Neural progenitor cell (in vitro differentiated cells): ENCODE measurements around the gene CCNK. TPM values are rescaled to one million over a fixed set of nuclear protein-coding genes. Genes with fewer than 3 reads are reported as not detected.

Source experiments
- DNase-seq: peaks from one replicate; pipeline ENCODE4 v3.0.0-alpha.2; 2016; ENCODE audit warnings: low spot score
- H2AFZ ChIP-seq: fragments of 200-600 bp; sonication (generic); replicated peaks from 2 replicates; pipeline ENCODE4 v1.6.1; 2016; ENCODE audit warnings: antibody characterized with exemption
- H3F3A ChIP-seq: fragments of 200-600 bp; sonication (generic); 2 replicates; pipeline ENCODE4 v1.6.1; 2016; ENCODE audit warnings: antibody characterized with exemption, low read depth
- H3K27ac ChIP-seq: fragments of 200-600 bp; sonication (generic); 2 replicates; pipeline ENCODE4 v1.5.1; 2016; ENCODE audit warnings: mild to moderate bottlenecking
- H3K27me3 ChIP-seq: fragments of 200-600 bp; sonication (generic); 2 replicates; pipeline ENCODE4 v1.6.1; 2016; ENCODE audit warnings: mild to moderate bottlenecking, moderate library complexity
- H3K36me3 ChIP-seq: fragments of 200-600 bp; sonication (generic); 2 replicates; pipeline ENCODE4 v1.5.1; 2016
- H3K4me1 ChIP-seq: fragments of 200-600 bp; sonication (generic); 2 replicates; pipeline ENCODE4 v1.6.1; 2016; ENCODE audit warnings: mixed run types
- H3K4me2 ChIP-seq: fragments of 200-600 bp; sonication (generic); 2 replicates; pipeline ENCODE4 v1.6.1; 2016
- H3K4me3 ChIP-seq: fragments of 200-600 bp; sonication (generic); 2 replicates; pipeline ENCODE4 v1.5.1; 2016
- H3K79me2 ChIP-seq: fragments of 200-600 bp; sonication (generic); 2 replicates; pipeline ENCODE4 v1.6.1; 2016; ENCODE audit warnings: low read depth
- H3K9ac ChIP-seq: fragments of 200-600 bp; sonication (generic); 2 replicates; pipeline ENCODE4 v1.6.1; 2016
- H3K9me3 ChIP-seq: fragments of 200-600 bp; sonication (generic); 2 replicates; pipeline ENCODE4 v1.5.1; 2016; ENCODE audit warnings: low read depth
- H4K20me1 ChIP-seq: fragments of 200-600 bp; sonication (generic); 2 replicates; pipeline ENCODE4 v1.6.1; 2016; ENCODE audit warnings: low read depth
- H3K27ac Mint-ChIP-seq: 3 replicates; pipeline ENCODE4 v1.8.0; 2021; ENCODE audit warnings: mixed read lengths
- H3K27me3 Mint-ChIP-seq: 2 replicates; pipeline ENCODE4 v1.8.0; 2022; ENCODE audit warnings: low read depth, mild to moderate bottlenecking, inconsistent platforms, moderate library complexity, mixed read lengths; ENCODE audit not compliant: insufficient read depth
- H3K36me3 Mint-ChIP-seq: 3 replicates; pipeline ENCODE4 v1.8.0; 2021; ENCODE audit warnings: mixed read lengths
- H3K4me1 Mint-ChIP-seq: 3 replicates; pipeline ENCODE4 v1.8.0; 2021; ENCODE audit warnings: mixed read lengths
- H3K4me3 Mint-ChIP-seq: 3 replicates; pipeline ENCODE4 v1.8.0; 2021; ENCODE audit warnings: mild to moderate bottlenecking, moderate library complexity, mixed read lengths
- H3K9me3 Mint-ChIP-seq: 3 replicates; pipeline ENCODE4 v1.8.0; 2020; ENCODE audit warnings: mixed read lengths
- EZH2 ChIP-seq: fragments of 200-600 bp; sonication (generic); IDR thresholded peaks from 2 replicates; pipeline ENCODE4 v1.6.1; 2017; ENCODE audit warnings: antibody characterized with exemption, mild to moderate bottlenecking, moderate library complexity
- EZH2phosphoT487 ChIP-seq: fragments of 200-600 bp; sonication (generic); IDR thresholded peaks from 2 replicates; pipeline ENCODE4 v1.6.1; 2017; ENCODE audit warnings: antibody characterized with exemption
- total RNA-seq: library from RNA; depleted of rRNA; stranded (reverse); fragments of >200 nt; gene quantifications from 2 replicates; pipeline ENCODE4 v1.2.3, GENCODE V29; 2015; ENCODE audit warnings: low replicate concordance
- TF ChIP-seq, protein P1 (sequence below): fragments of 200-600 bp; sonication (generic); IDR thresholded peaks from 2 replicates; pipeline ENCODE4 v1.5.1; 2017; ENCODE audit warnings: antibody characterized with exemption, mild to moderate bottlenecking

The CCNK gene
- total RNA-seq, 1 donor from 2014 or later: 19.0 TPM

DNA sequence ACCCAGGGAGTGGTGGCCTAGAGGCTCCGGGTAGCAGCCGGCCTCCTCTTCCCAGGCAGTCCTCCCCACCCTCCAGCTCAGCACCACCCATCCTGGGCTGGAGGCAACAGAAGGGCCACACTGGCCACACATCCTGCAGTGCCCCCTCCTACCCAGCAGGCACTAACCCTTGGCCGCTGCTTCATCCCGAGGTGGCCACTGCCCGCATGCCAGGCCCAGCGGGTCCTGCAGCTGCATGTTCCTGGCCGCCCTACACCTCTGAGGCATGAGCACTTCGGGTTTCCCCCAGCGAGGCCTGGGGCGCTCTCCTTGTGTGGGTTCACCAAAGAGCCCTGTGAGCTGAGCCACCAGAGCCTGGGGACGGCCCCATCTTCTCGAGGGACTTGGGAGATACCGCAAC, 61.4 kb downstream of the CCNK start:
- Histone ChIP-seq H3K4me1 (peaks cover 76% of the 10 kb centered on the region), H3K9ac (no peak overlapping the region), H3K9me3 (no peaks in the 10 kb centered on the region), H3K36me3 (no peaks in the 10 kb centered on the region), H3K4me3 (no peak overlapping the region), H4K20me1 (peaks cover 96% of the 10 kb centered on the region), H3K27ac (no peak overlapping the region), H3K4me2 (no peak overlapping the region), H3K27me3 (no peaks in the 10 kb centered on the region), H3F3A (peaks cover 28% of the 10 kb centered on the region), H2AFZ (no peak overlapping the region), H3K79me2 (peaks cover 98% of the 10 kb centered on the region)
- H3K4me3 Mint-ChIP-seq: no peak overlapping the region
- H3K9me3 Mint-ChIP-seq: no peaks in the 10 kb centered on the region
- H3K27me3 Mint-ChIP-seq: peaks cover 11% of the 10 kb centered on the region
- no peak overlapping the region for H3K27ac Mint-ChIP-seq
- no peak for DNase-seq
- no peak for TF ChIP-seq EZH2
- no peak for TF ChIP-seq EZH2phosphoT487
- TF ChIP-seq, protein P1, sequence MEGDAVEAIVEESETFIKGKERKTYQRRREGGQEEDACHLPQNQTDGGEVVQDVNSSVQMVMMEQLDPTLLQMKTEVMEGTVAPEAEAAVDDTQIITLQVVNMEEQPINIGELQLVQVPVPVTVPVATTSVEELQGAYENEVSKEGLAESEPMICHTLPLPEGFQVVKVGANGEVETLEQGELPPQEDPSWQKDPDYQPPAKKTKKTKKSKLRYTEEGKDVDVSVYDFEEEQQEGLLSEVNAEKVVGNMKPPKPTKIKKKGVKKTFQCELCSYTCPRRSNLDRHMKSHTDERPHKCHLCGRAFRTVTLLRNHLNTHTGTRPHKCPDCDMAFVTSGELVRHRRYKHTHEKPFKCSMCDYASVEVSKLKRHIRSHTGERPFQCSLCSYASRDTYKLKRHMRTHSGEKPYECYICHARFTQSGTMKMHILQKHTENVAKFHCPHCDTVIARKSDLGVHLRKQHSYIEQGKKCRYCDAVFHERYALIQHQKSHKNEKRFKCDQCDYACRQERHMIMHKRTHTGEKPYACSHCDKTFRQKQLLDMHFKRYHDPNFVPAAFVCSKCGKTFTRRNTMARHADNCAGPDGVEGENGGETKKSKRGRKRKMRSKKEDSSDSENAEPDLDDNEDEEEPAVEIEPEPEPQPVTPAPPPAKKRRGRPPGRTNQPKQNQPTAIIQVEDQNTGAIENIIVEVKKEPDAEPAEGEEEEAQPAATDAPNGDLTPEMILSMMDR: no peak
- H3K36me3 Mint-ChIP-seq: peaks cover 1% of the 10 kb centered on the region
- H3K4me1 Mint-ChIP-seq: peaks cover 83% of the 10 kb centered on the region

DNA sequence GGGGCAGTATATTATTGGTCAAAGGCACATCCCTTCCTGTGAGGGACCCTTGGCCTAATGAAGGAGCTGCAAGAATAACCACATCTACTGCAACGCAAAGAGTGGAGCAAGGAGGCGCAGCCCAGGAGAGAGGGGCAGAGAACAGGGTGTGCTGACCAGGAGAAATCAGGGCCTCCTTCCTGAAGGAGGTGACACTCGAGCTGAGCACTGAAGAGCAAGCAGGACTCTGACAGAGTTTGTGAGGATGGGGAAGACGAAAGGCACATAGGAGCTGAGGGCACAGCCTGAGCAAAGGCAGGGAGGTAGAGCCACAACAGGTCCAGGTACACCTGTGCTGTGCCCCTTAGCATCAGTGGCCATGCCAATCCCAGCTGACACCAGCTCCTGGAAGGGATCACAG, 62.2 kb downstream of the CCNK start:
- Histone ChIP-seq H3K9me3 (no peaks in the 10 kb centered on the region), H3K9ac (no peak overlapping the region), H3K4me3 (no peak overlapping the region), H4K20me1 (peaks cover 96% of the 10 kb centered on the region), H3K27ac (no peak overlapping the region), H2AFZ (no peak overlapping the region), H3K4me1 (peaks cover 75% of the 10 kb centered on the region), H3F3A (peaks cover 30% of the 10 kb centered on the region), H3K36me3 (no peaks in the 10 kb centered on the region), H3K79me2 (peaks cover 98% of the 10 kb centered on the region), H3K27me3 (no peaks in the 10 kb centered on the region), H3K4me2 (no peak overlapping the region)
- Mint-ChIP-seq H3K27ac (no peak overlapping the region), H3K9me3 (no peaks in the 10 kb centered on the region), H3K4me3 (no peak overlapping the region), H3K27me3 (peaks cover 10% of the 10 kb centered on the region), H3K36me3 (peaks cover 1% of the 10 kb centered on the region), H3K4me1 (peaks cover 81% of the 10 kb centered on the region)
- TF ChIP-seq, protein P1: no peak
- TF ChIP-seq EZH2phosphoT487 (no peak), EZH2 (no peak)
- no peak for DNase-seq

DNA sequence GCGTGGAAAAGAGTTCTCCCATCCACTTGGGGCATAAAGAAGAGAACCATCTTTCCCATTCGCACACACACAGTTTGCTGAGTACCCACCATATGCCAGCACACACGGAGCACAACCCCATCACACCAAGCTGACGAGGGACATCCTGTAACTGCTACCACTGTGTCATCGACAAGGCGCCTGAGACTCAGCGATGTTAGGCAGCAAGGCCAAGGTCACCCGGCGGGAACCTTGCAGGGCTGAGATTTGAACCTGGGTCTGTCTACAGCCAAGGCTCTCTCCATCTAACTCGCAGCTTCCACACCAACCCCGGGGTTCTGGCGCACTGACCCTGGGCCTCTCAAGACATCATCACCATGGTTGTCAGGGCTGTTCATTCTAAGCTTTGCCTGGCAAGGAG, 62.8 kb downstream of the CCNK start:
- H3K4me1 Mint-ChIP-seq: peaks cover 81% of the 10 kb centered on the region
- H3K27me3 Mint-ChIP-seq: peaks cover 10% of the 10 kb centered on the region
- H4K20me1 ChIP-seq: peaks cover 96% of the 10 kb centered on the region
- H3K4me2 ChIP-seq: no peak overlapping the region
- no peak for DNase-seq
- peaks cover 75% of the 10 kb centered on the region for H3K4me1 ChIP-seq
- no peak overlapping the region for H3K27ac Mint-ChIP-seq
- no peak overlapping the region for H2AFZ ChIP-seq
- H3K9me3 ChIP-seq: no peaks in the 10 kb centered on the region
- H3K9ac ChIP-seq: no peak overlapping the region
- peaks cover 1% of the 10 kb centered on the region for H3K36me3 Mint-ChIP-seq
- H3K27ac ChIP-seq: no peak overlapping the region
- no peak overlapping the region for H3K4me3 Mint-ChIP-seq
- no peak overlapping the region for H3K4me3 ChIP-seq
- no peak for TF ChIP-seq EZH2
- TF ChIP-seq EZH2phosphoT487: no peak
- TF ChIP-seq, protein P1: no peak
- H3K36me3 ChIP-seq: no peaks in the 10 kb centered on the region
- H3F3A ChIP-seq: peaks cover 31% of the 10 kb centered on the region
- H3K79me2 ChIP-seq: peaks cover 98% of the 10 kb centered on the region
- no peaks in the 10 kb centered on the region for H3K27me3 ChIP-seq
- no peaks in the 10 kb centered on the region for H3K9me3 Mint-ChIP-seq
